CD4-positive, alpha-beta T cell (primary cell): ENCODE measurements around the gene POPDC3. TPM values are rescaled to one million over a fixed set of nuclear protein-coding genes. Genes with fewer than 3 reads are reported as not detected.
"Not testable (repeated sequence)": the region's sequence is repeated elsewhere in the genome, so short reads cannot be mapped to it uniquely, and the experiment has no call there.

Source experiments
- ATAC-seq: fragments of 200-7000 bp; cut with Tn5 transposase; one replicate; pipeline ENCODE4 v1.10.0; 2022; ENCODE audit warnings: mild to moderate bottlenecking; ENCODE audit not compliant: poor library complexity
- CTCF ChIA-PET: fragments of 350-600 bp; sonication (Branson Sonifier 250); formaldehyde crosslinking; loops from one replicate; lab custom pipeline; 2021; ENCODE audit warnings: antibody characterized with exemption, inconsistent platforms; lab: Charles Lee
- POLR2A ChIA-PET: fragments of 350-600 bp; sonication (Branson Sonifier 250); formaldehyde crosslinking; loops from one replicate; lab custom pipeline; 2021; ENCODE audit warnings: antibody characterized with exemption, inconsistent platforms; lab: Charles Lee
- DNase-seq, 14 experiments: peaks; one replicate each; pipeline ENCODE4 v3.0.0-alpha.2; 2013 to 2020; ENCODE audit warnings: mixed read lengths in 2 of 14
- H3K27ac ChIP-seq, 2 donors: one replicate each; pipeline versions ENCODE4 v1.5.1 to v1.7.0; 2013; ENCODE audit warnings: low read length in 2 of 2, low read depth in 1 of 2, mild to moderate bottlenecking in 1 of 2
- H3K27me3 ChIP-seq, 2 experiments: 1 replicate in 1 of 2; 2 replicates in 1 of 2; pipeline versions ENCODE4 v1.6.1 to v1.7.0; 2013; ENCODE audit warnings: low read length in 2 of 2, control low read depth in 1 of 2, mild to moderate bottlenecking in 1 of 2, moderate library complexity in 1 of 2; ENCODE audit not compliant: insufficient read depth in 2 of 2, control insufficient read depth in 1 of 2
- H3K36me3 ChIP-seq: one replicate; pipeline ENCODE4 v1.6.1; 2013; ENCODE audit warnings: low read length, control low read depth; ENCODE audit not compliant: insufficient read depth
- H3K4me1 ChIP-seq: one replicate; pipeline ENCODE4 v1.6.1; 2013; ENCODE audit warnings: low read length, control low read depth; ENCODE audit not compliant: insufficient read depth
- H3K4me3 ChIP-seq: one replicate; pipeline ENCODE4 v1.5.1; 2013; ENCODE audit warnings: mild to moderate bottlenecking, low read length, moderate library complexity
- H3K9me3 ChIP-seq, 2 experiments: 1 replicate in 1 of 2; 2 replicates in 1 of 2; pipeline versions ENCODE4 v1.6.1 to v1.7.0; 2013; ENCODE audit warnings: low read length in 2 of 2, mild to moderate bottlenecking in 2 of 2, control low read depth in 1 of 2, moderate library complexity in 1 of 2; ENCODE audit not compliant: control insufficient read depth in 1 of 2, insufficient read depth in 1 of 2
- H3K27ac Mint-ChIP-seq: one replicate; pipeline ENCODE4 v1.8.0; 2020; ENCODE audit warnings: mixed read lengths
- H3K27me3 Mint-ChIP-seq: one replicate; pipeline ENCODE4 v1.8.0; 2021; ENCODE audit warnings: mixed read lengths
- H3K36me3 Mint-ChIP-seq: one replicate; pipeline ENCODE4 v1.8.0; 2021; ENCODE audit warnings: low read depth, mixed read lengths
- H3K4me1 Mint-ChIP-seq: one replicate; pipeline ENCODE4 v1.8.0; 2021; ENCODE audit warnings: low read depth, mixed read lengths
- H3K4me3 Mint-ChIP-seq: one replicate; pipeline ENCODE4 v1.8.0; 2020; ENCODE audit warnings: mild to moderate bottlenecking, mixed read lengths
- H3K9me3 Mint-ChIP-seq: one replicate; pipeline ENCODE4 v1.8.0; 2020; ENCODE audit warnings: mixed read lengths
- CTCF ChIP-seq: fragments of 200-600 bp; IDR thresholded peaks from one replicate; pipeline ENCODE4 v1.8.0; 2022; ENCODE audit warnings: antibody characterized with exemption, mild to moderate bottlenecking
- intact Hi-C, 2 experiments: fragments of 100-400 bp; cut with DNase I in 1 of 2; cut with micrococcal nuclease in 1 of 2; formaldehyde crosslinking; loops; one replicate each; pipeline versions ENCODE4 v1.15.1 to v1.9.0; 2023 to 2025; cut with DNase I, micrococcal nuclease
- total RNA-seq, 174 experiments: library from RNA in 2 of 174; stranded (reverse) in 2 of 174; gene quantifications; one replicate each; pipeline ENCODE4 v1.2.3 and lab custom pipeline; 2021 to 2026

The POPDC3 gene
- total RNA-seq, 2 experiments from 2014 or later = not detected

GRCh38 chr6:105174512-105174911 lies 5.3 kb downstream of the POPDC3 start:
- DNase-seq (no peak), ATAC-seq (no peak)
- Histone ChIP-seq H3K36me3 (no peaks in the 10 kb centered on the region), H3K27ac (no peak overlapping the region), H3K4me1 (no peaks in the 10 kb centered on the region), H3K27me3 (peaks cover 13 to 33% of the 10 kb centered on the region in 2 experiments), H3K9me3 (no peaks in the 10 kb centered on the region), H3K4me3 (no peak overlapping the region)
- Mint-ChIP-seq H3K4me1 (no peaks in the 10 kb centered on the region), H3K27me3 (peaks cover 47% of the 10 kb centered on the region), H3K4me3 (no peak overlapping the region), H3K9me3 (no peaks in the 10 kb centered on the region), H3K36me3 (no peaks in the 10 kb centered on the region), H3K27ac (no peak overlapping the region)
- CTCF ChIA-PET = no interaction called here
- POLR2A ChIA-PET = no interaction called here
- no peak for TF ChIP-seq CTCF
- intact Hi-C loops = no loop called here

- H3K27ac ChIP-seq, ATAC-seq, H3K9me3 Mint-ChIP-seq, H3K9me3 ChIP-seq, H3K4me1 Mint-ChIP-seq, H3K27ac Mint-ChIP-seq, H3K4me1 ChIP-seq, H3K36me3 Mint-ChIP-seq, H3K36me3 ChIP-seq, intact Hi-C loops, POLR2A ChIA-PET, CTCF ChIA-PET, DNase-seq, H3K4me3 ChIP-seq, H3K4me3 Mint-ChIP-seq: not testable (repeated sequence)
- peaks cover 43% of the 10 kb centered on the region for H3K27me3 Mint-ChIP-seq
- peaks cover 7 to 20% of the 10 kb centered on the region in 2 experiments for H3K27me3 ChIP-seq
Measured at GRCh38 chr6:105172515-105172914, 7.3 kb downstream of the POPDC3 start.

GRCh38 chr6:105170059-105170458 lies 9.8 kb downstream of the POPDC3 start:
- Histone ChIP-seq H3K36me3 (no peaks in the 10 kb centered on the region), H3K27me3 (peaks cover under 1 to 20% of the 10 kb centered on the region in 2 experiments), H3K9me3 (no peaks in the 10 kb centered on the region), H3K4me3 (no peak overlapping the region), H3K27ac (no peak overlapping the region), H3K4me1 (no peaks in the 10 kb centered on the region)
- no peak for DNase-seq
- ChIA-PET CTCF (no interaction called here), POLR2A (no interaction called here)
- no peaks in the 10 kb centered on the region for H3K4me1 Mint-ChIP-seq
- no peak for ATAC-seq
- H3K4me3 Mint-ChIP-seq = no peak overlapping the region
- H3K27me3 Mint-ChIP-seq = peaks cover 46% of the 10 kb centered on the region
- TF ChIP-seq CTCF = no peak
- intact Hi-C loops = no loop called here
- H3K27ac Mint-ChIP-seq = no peak overlapping the region
- H3K9me3 Mint-ChIP-seq = no peaks in the 10 kb centered on the region
- H3K36me3 Mint-ChIP-seq = no peaks in the 10 kb centered on the region

- no peaks in the 10 kb centered on the region for H3K36me3 ChIP-seq
- no peak overlapping the region for H3K4me3 ChIP-seq
- peaks cover 0 to 14% of the 10 kb centered on the region in 2 experiments for H3K27me3 ChIP-seq
- ATAC-seq (no peak), DNase-seq (no peak)
- Mint-ChIP-seq H3K4me1 (no peaks in the 10 kb centered on the region), H3K36me3 (no peaks in the 10 kb centered on the region), H3K4me3 (no peak overlapping the region), H3K27ac (no peak overlapping the region), H3K27me3 (peaks cover 47% of the 10 kb centered on the region), H3K9me3 (no peaks in the 10 kb centered on the region)
- ChIA-PET POLR2A (no interaction called here), CTCF (interaction anchor here (0.7 kb wide), 1 partner anchor 548 kb away, joined by 3 read pairs; no protein-coding TSS in a partner anchor)
- H3K27ac ChIP-seq = no peak overlapping the region
- no peak for TF ChIP-seq CTCF
- H3K9me3 ChIP-seq = no peaks in the 10 kb centered on the region
- intact Hi-C loops = no loop called here
- H3K4me1 ChIP-seq = no peaks in the 10 kb centered on the region
Measured at GRCh38 chr6:105167914-105168313, 11.9 kb downstream of the POPDC3 start.
